SW 1271 (cell line): ENCODE results near the gene HOXA3.

Source experiments
- DNase-seq, 2 experiments: peaks; one replicate each; lab custom pipeline; 2025; lab: John Stamatoyannopoulos, UW

HOXA3 gene

DNA sequence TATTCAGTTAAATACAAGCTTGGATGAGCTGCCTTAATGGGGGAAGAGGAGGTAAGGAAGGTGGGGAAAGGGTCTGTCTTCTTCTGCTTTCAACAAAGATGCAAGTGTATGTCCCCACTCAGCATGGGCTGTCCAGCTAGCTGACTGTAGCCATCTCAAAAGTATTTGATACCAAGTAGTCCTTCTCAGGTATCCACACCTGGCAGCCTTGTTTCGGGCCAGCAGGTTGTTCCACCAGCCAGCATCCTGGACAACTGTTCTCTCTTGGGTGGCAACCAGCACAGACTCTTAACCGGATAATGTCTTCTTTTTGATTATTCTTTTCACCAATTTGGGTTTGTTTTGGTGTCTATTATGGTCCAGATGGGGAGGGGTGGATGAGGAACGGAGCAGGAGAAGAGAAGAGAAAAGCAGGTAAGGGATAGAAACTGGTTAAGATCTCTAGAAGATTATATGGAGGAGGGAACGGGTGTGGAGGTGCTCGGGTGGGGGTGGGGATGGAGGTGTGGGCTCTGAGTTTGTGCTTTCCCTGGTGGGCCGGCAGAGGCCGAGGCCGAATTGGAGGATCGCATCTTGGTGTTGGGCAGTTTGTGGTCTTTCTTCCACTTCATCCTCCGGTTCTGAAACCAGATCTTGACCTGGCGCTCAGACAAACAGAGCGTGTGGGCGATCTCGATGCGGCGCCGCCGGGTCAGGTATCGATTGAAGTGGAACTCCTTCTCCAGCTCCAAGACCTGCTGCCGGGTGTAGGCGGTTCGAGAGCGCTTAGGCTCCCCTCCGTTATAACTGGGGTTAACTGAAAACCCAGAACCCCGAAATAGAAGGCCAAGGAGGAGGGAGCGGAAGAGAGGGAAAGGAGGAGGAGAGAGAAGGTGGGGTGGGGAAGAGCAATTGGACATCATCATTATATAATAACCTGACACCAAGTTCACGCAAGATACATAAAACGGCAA is 23.3 kb downstream of the HOXA3 start:
- DNase-seq: no peak

DNA sequence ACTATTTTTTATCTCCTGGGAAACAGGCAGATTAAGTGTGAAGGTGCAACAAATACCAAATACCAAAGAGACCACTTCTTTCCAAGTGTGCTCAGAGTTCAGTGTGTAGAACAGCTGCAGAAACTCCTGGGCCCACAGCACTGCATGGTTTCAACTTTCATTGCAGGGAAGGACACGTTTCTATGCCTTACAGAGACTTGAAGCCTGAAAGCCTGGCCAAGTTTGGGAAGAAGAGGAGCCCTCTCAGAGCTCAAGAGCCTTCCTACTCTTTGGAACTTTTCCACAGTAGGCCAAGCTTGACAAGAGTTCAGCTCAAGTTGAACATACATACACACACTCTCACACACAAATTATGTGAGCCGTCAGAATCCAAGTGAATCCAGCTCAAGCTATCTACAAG is 24.3 kb downstream of the HOXA3 start:
- no peak for DNase-seq

DNA sequence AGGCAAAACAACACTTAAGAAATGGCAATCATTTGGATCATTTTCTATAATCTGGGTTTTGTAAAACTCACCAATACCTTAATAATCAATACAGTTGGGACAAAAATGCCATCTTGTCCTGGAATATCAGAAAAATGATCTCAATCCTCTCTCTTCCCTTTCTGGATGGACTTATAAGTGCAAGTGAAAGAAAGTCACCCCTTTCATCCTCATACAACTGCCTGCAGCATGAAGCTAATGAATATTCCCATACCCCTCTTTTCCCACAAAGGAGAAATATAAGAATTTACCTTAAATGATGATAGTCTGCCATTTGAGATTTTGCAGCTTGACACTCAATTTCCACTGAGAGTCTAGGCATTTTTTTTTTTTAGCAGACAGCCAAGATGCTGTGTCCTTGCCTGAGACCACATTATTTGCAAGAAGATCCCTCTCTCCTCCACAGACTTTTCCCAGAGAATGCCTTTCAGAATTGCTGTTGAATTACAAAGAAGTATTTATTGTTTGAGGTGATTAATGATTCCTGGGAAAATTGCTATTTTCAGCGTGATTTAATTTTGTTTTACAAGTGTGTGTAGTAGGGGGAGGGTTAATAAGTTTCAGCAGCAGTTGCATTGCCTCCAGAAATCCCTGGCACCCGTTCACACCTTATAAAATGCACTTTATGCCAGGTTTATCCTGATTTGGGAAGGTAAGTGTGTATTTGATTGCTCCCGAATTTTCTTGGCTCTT is 25.6 kb downstream of the HOXA3 start:
- no peak for DNase-seq

DNA sequence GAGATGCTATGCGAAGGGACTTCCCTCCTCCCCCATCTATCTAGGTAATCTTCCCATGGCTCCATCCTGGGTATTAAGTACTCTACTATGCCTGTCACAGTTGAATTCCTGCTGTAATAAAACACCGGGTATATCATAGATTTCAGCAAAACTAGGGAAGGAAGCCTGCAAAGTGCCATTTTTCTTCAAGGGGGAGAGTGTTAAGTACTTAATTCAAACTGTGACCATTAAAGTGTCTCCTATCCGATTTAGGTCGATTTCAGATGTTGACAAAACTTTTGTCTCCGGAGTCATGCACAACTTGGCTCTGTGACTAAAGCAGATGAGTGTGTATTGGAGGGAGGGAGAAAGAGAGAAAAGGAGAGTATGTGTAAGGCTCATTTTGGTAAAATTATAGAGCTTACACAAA is 26.4 kb downstream of the HOXA3 start:
- no peak for DNase-seq

DNA sequence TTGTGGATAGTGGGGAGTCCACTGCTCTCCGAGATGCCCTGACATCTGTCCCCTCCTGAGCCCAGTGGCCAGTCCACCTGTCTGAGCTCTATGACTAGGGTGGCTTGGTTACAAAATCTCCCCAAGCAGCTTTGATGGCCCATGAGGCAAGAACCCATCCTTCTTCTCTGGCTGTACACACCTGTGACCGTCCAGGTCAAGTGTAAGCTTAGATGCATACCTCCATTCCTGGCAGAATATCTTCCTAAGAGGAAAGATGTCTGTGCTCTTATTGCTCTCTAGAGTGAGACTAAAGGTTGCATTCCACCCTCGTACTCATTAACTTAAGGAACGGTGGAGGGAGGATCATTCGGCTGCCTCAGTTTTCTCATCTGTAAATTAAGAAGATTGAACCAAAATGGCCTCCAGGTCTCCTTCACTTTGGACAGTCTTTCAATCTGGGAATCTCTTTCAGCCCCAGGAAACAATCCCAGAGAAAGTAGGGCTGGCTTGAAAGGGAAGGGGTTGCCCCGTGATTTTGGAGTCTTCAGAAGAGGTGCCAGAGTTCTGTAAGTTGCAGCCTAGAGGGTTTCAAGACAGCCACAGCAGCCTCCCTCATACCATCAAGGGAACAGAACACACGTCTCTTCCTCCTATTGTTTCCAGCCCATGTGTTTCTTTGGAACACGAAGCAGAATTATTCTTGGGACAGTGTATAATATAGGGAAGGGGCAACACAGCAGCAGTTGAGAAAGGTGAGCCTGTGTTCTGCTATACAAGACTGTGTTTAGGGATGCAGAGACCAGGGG is 27.3 kb downstream of the HOXA3 start:
- no peak for DNase-seq

- no peak for DNase-seq
These were observed 28.1 kb downstream of the HOXA3 start for GRCh38 chr7:27124096-27124901.

DNA sequence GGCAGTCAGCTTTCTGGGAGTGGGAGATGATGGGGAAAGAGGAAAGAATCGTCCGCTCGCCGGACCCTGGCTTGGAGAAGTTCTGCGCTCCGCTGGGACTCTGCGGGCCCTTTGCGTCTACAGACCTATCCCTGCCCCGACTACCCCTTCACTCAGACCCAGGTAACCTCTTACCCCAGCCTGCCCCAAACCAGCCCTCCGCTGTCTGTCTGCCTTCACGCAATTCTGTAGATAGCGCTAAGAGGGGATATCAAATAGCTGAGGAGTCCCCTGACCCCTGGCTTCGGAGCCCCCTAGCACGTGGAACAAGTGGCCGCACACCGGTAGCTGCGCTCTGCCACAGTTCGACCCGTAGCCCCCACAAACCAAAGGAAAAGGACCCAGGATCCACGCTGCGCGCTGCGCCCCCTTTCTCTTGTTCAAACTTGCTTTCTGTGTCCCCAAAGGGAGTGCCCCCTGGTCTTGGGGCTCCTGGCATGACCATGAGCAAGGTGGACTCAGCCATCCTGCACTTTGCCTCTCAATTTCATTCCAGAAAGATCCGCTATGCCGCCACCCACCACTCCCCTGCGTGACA is 28.8 kb downstream of the HOXA3 start:
- no peak for DNase-seq

DNA sequence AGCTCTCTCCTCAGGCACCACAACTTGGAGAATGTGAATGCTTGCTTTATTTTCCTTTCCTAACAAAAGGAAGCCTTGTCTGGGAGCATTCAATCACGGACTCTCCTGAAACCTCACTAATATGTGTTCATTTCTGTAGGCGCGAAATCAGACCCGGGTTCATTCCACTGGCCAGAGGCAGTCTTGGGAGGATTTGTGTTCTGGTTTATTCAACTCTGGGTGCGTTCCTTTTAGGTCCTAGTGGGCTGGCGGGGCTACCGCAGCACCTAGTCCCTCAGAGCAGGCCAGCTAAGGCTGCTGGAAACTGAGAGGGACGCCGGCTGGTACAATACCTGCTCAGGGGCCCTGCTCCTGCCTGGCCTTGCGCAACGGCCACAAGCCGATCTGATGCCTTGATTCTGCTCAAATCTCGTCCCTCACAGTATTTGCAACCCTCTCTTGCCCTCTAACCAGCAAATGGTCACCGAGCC is 29.3 kb downstream of the HOXA3 start:
- no peak for DNase-seq

DNA sequence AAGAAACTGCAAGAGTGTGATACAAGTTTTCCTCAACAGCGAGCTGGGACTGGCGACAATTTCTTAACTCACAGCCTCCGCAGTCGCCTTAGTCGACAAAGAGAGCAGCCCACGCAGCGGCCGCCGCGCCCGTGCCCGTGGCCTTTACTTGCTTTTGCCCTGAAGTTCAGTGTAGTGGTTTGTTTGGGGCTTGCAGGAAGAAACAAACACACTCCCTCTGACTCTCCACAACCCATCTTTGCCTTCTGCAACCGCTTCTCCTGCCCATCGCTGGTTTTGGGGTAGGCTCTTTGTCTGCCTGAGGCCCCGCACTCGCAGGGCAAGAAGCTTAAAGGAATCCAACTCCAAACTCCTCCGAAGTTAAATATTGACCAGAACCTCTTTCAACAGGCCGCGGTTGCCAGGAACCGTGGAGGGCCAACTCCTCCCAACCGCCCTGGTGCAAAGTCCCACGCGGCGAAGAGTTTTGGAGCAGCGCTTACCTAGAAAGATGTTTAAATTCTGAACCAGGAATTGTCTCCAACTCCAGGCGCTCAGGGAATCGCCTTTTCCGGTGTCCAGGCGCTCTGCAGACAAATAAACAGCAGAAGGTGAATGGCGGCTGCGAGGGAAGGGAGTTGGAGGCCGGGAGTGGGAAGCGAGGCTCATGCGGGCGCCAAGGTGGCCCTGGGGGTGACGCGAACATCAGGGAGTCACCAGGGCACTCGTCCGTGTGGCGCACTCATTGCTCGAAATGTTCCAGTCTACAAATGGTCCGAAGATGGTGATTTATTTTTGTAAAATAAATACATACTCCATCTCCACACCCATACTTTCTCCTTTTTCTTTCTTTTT is 30.1 kb downstream of the HOXA3 start:
- DNase-seq: no peak

GRCh38 chr7:27121684-27122076 is 30.7 kb downstream of the HOXA3 start:
- DNase-seq: no peak

- no peak for DNase-seq
These were observed 32.9 kb downstream of the HOXA3 start for GRCh38 chr7:27119412-27119911.

DNA sequence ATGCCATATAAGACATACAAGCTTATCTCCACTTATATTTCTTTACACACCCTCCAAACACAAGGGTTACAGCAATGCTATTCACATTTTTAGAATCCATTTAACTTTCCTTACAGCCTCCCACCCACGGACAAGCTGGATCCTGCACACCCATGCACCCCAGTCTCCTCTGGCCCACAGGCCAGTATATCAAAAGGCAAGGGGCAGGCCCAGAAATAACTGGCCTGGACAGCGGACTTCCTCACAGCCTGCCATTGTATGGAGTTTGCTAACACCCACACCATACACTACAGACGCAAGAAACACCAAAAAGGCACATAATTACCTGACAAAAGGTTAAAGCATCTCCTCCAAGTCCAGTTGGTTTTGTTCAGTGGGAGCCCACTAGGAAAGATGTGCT is 33.8 kb downstream of the HOXA3 start:
- no peak for DNase-seq

- DNase-seq: no peak
These were observed 34.4 kb downstream of the HOXA3 start for GRCh38 chr7:27117887-27118491.

- no peak for DNase-seq
These were observed 35.2 kb downstream of the HOXA3 start for GRCh38 chr7:27116962-27117886.

- no peak for DNase-seq
These were observed 36.1 kb downstream of the HOXA3 start for GRCh38 chr7:27116031-27116961.

GRCh38 chr7:27115221-27116026 is 37.0 kb downstream of the HOXA3 start:
- no peak for DNase-seq

- DNase-seq: no peak
These were observed 37.5 kb downstream of the HOXA3 start for GRCh38 chr7:27114881-27115220.
